Right forelimb (tissue), 1 donor: ENCODE data around the gene RPS6KA1.
"Not testable (repeated sequence)": the region's sequence is repeated elsewhere in the genome, so short reads cannot be mapped to it uniquely, and the experiment has no call there.

ENCODE experiments used
- DNase-seq: peaks from one replicate; pipeline ENCODE4 v3.0.0-alpha.2; 2018

Gene RPS6KA1

DNA sequence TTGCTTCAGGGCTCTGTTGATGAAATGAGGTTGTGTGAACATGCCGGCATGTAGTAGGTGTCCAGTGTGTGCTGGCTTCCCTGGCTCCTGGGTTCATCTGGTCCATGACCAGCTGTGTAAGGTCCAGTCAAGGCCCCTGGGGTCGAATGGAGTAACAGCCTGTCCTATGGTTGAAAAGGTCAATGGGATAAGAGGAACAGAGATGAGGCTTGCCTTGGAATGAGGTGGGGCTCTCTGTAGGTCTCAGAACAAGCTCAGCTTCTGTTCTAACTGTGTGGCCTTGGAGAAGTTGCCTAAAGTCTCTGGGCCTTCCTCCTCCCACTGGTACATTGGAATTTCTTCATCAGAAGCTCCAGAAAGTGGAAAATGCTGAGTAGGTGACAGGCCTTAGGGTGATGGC is 26.6 kb downstream of the RPS6KA1 start:
- no peak for DNase-seq

DNA sequence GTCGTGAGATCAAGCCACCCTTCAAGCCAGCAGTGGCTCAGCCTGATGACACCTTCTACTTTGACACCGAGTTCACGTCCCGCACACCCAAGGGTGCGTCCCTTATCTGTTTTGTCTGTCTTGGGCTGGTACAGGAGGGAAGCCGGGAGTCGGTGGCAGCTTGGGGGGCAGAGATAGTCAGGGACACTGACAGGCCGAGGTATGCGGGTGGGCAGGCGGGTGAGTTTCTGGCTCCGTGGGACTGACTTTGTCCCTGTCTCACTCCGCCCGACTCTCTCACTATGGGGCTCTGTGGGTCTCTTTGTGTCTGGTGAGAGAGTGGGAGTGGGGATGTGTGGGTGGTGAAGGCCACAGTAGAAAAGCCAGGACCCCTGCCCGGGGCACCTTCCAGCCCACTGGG is 27.4 kb downstream of the RPS6KA1 start:
- DNase-seq: no peak

- DNase-seq: no peak
Observed at GRCh38 chr1:26558685-26559048, 29.1 kb downstream of the RPS6KA1 start.

- DNase-seq: no peak
Observed at GRCh38 chr1:26560403-26560780, 30.8 kb downstream of the RPS6KA1 start.

GRCh38 chr1:26570287-26570686 is 40.7 kb downstream of the RPS6KA1 start:
- no peak for DNase-seq

- DNase-seq: no peak
Observed at GRCh38 chr1:26571381-26571780, 41.8 kb downstream of the RPS6KA1 start.

GRCh38 chr1:26574018-26574417 is 44.5 kb downstream of the RPS6KA1 start:
- DNase-seq: no peak

DNA sequence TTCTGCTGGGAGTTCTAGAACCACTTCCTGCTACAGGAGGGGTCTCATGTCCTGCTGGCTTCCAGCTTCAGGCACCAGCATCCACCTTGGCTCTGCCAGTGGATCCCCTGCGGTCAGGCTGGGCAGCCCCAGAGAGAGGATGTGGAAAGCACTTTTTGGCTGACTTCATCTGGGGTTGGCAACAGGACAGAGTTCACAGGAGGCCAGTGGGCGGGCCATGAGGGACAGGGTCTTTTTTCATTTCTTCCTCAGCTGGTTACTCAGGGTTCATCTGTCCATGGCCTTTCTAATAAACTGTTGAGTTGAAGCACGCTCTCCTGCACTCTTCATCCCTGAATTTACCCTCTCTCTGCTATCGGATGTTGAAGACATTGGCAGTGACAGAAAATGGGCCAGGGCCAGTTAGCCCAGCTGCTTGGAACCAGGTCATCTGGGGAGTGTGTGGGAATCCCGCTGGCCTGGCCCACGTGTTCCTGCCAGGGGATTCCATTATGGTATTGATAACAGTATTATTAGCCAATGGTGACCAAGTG is 45.2 kb downstream of the RPS6KA1 start:
- DNase-seq: no peak

GRCh38 chr1:26575348-26575747 is 45.8 kb downstream of the RPS6KA1 start:
- no peak for DNase-seq

DNA sequence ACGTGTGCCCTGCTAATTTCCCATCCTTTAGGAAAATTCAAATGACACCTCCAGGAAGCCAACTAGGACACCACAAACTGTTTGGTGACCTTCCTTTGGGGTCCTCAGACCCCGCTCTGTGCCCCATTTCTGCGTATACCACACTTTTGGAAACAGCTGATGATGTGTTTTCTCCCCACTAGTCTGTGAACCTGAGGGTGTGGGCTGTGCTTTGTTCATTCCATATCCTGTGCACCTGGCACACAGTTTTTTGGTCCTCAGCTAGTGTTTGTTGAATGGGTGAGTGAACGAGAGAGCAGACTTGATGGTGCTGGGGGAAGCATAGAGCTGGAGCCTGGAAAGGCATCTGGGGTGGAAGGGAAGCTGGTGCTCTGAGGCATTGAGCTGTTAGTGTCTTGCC is 48.6 kb downstream of the RPS6KA1 start:
- DNase-seq: no peak

GRCh38 chr1:26579681-26580111 is 50.1 kb downstream of the RPS6KA1 start:
- no peak for DNase-seq

- DNase-seq: no peak
Observed at GRCh38 chr1:26580116-26580515, 50.6 kb downstream of the RPS6KA1 start.

GRCh38 chr1:26581287-26581651 is 51.7 kb downstream of the RPS6KA1 start:
- no peak for DNase-seq

- no peak for DNase-seq
Observed at GRCh38 chr1:26582053-26582835, 52.7 kb downstream of the RPS6KA1 start.

GRCh38 chr1:26582836-26583460 is 53.4 kb downstream of the RPS6KA1 start:
- no peak for DNase-seq

DNA sequence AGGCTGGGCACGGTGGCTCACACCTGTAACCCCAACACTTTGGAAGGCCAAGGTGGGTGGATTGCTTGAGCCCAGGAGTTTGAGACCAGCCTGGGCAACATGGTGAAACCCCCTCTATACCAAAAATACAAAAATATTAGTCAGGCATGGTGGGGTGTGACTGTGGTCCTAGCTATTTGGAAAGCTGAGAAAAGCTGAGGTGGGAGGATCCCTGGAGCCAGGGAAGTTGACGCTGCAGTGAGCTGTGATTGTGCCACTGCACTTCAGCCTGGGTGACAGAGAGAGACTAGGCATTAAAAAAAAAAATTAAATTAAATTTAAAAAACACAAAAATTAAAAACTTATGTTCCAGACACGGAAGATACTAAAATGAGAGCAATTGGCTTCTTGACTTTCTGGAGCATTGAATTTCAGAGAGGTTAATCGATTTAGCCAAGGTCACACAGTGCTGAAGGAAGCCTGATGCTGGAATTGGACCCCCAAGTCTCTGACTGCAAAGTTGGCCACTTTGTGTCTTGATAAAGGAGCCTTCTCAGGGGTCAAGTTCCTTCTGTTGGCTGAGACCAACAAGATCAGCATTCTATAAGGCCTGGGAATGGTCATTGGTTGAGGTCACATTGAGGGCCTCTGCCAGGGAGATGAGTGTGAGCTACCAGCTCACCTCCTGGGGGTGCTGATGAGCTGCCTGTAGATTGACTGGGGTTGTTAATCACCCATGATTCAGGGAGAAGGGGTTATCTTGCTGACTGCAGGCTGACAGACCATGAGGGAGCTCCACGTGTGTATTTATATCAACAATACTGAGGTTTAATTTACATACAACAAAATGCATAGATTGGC is 54.3 kb downstream of the RPS6KA1 start:
- no peak for DNase-seq

DNA sequence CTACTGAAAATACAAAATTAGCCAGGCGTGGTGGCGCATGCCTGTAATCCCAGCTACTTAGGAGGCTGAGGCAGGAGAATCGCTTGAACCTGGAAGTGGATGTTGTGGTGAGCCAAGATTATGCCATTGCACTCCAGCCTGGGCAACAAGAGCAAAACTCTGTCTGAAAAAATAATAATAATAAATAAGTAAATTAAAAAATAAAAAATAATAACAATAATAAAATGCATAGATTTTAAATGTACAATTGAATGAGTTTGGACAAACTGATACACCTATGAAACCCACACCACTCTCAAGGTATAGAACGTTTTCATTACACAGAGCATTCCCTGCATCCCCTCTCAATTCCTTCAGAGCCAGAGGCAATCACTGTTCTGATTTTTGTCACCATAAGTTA is 55.0 kb downstream of the RPS6KA1 start:
- not testable (repeated sequence) for DNase-seq

GRCh38 chr1:26585471-26585870 is 55.9 kb downstream of the RPS6KA1 start:
- no peak for DNase-seq

DNA sequence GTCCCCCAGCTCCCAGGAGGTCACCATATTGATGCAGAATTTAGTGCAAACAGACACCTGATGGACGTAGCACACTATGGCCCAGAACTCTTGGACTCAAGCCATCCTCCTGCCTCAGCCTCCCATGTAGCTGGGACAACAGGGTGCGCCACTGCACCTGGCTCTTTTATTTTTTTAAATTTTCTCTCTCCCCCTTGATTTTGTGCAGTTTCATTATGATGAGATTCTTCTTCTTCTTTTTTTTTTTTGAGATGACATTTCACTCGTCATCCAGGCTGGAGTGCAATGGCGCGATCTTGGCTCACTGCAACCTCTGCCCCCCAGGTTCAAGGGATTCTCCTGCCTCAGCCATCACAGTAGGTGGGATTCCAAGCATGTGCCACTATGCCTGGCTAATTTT is 63.8 kb downstream of the RPS6KA1 start:
- no peak for DNase-seq

DNA sequence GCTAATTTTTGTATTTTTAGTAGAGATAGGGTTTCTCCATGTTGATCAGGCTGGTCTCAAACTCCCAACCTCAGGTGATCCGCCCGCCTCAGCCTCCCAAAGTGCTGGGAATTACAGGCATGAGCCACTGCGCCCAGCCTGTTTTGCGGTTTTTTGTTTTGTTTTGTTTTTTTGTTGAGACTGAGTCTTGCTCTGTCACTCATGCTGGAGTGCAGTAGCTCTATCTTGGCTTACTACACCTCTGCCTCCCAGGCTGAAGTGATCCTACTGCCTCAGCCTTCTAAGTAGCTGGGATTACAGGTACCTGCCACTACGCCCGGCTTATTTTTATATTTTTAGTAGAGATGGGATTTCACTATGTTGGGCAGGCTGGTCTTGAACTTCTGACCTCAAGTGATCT is 65.0 kb downstream of the RPS6KA1 start:
- not testable (repeated sequence) for DNase-seq

DNA sequence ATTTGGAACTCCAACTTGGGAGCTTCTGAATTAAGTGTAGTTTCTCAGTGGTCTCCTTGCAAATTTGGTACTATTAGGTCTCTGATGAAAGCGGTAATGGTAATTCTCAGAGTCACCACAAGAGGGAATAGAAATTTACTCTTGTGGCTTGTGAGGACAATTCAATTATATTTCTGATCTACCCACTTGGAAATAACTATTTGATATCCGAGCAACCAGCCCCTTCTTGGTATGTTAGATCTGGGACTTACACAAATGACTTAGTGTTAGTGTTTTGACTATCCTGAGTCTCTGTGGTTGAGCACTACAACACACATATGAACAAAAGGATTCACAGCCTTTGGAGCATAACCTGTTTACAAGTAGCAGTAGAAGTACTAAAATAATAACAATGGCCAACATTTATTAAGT is 68.1 kb downstream of the RPS6KA1 start:
- no peak for DNase-seq

DNA sequence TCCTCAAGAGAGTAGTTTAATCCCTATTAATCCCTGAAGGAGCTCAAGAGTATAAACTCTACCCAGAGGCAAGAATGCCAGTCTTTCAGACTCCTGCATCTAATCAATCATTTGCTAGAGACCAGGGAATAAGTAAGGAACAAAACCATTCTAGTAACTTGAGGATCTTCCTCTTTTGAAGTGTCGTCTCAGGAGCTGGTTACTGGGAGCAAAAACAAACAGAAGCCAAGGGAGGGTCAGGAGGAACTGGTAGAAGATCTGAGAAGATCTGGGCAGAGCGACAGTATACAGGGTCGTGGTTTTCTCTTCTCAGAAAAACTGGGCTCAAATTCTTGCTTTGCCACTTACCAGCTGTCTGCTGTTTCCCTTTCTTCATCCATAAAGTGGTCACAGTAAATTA is 69.3 kb downstream of the RPS6KA1 start:
- no peak for DNase-seq

DNA sequence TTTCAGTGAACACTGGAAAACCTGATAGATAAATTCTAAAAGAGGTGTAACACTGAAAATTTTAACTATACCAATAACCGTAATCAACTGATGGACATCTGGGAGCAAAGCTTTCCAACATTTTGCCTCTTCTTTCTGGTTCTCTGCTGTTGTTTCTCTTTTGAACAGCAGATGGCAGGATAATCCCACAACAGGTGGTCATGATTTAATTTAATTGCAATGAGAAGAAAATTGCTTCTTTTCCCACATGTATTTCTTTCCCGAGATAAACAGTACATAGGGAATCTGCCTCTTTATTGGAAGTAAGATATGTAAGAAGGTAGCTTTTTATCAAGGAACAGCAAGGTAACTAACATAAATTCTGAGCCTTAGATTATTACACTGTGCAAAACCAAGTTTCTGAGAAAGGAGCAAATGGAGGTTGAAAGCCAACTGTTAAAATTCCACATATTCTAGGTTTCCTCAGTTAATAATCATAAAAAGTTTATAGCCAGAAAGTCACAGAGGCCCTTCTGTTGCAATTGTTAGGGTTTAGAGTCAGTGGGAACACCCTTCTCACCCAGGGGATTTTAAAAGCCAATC is 72.9 kb downstream of the RPS6KA1 start:
- DNase-seq: no peak
